HEK293 (cell line): ENCODE data around the gene MBD4.

ENCODE experiments used
- CTCF ChIA-PET: fragments of 350-600 bp; formaldehyde crosslinking; extraction: SDS; loops from one replicate; lab custom pipeline; 2021; ENCODE audit warnings: antibody characterized with exemption; lab: Yijun Ruan, JAX
- POLR2A ChIA-PET: fragments of 300-600 bp; formaldehyde crosslinking; extraction: SDS; loops from one replicate; lab custom pipeline; 2020; ENCODE audit warnings: antibody characterized with exemption, inconsistent platforms; lab: Yijun Ruan, JAX
- H3K27ac ChIP-seq: fragments of 200-500 bp; sonication (Bioruptor generic); 2 replicates; pipeline ENCODE4 v1.5.1; 2014; ENCODE audit warnings: low read depth, low read length, control low read depth, inconsistent platforms; ENCODE audit errors: extremely low read depth
- H3K36me3 ChIP-seq, 2 experiments: fragments of 200-500 bp in 1 of 2; sonication (Bioruptor generic) in 1 of 2; 1 replicate in 1 of 2; 2 replicates in 1 of 2; pipeline ENCODE4 v1.5.1; 2014 to 2017; ENCODE audit warnings: inconsistent platforms in 2 of 2, low read length in 2 of 2; ENCODE audit not compliant: control insufficient read depth in 2 of 2, insufficient read depth in 1 of 2
- H3K4me1 ChIP-seq: fragments of 200-500 bp; sonication (Bioruptor generic); 2 replicates; pipeline ENCODE4 v1.5.1; 2014; ENCODE audit warnings: mild to moderate bottlenecking, low read length, inconsistent platforms; ENCODE audit not compliant: control insufficient read depth, insufficient read depth
- H3K4me3 ChIP-seq: 2 replicates; pipeline ENCODE4 v1.5.1; 2011; ENCODE audit warnings: low read depth, mild to moderate bottlenecking, control low read depth, low read length, moderate library complexity
- H3K9me3 ChIP-seq: fragments of 200-500 bp; sonication (Bioruptor generic); 2 replicates; pipeline ENCODE4 v1.5.1; 2014; ENCODE audit warnings: low read depth, low read length, inconsistent platforms; ENCODE audit not compliant: control insufficient read depth, insufficient read depth
- GLI4 ChIP-seq: fragments of 450-650 bp; formaldehyde crosslinking; IDR thresholded peaks from 2 replicates; pipeline ENCODE4 v1.5.1; 2016; ENCODE audit warnings: missing biosample characterization, missing genetic modification characterization
- MEIS1 ChIP-seq: sonication (generic); formaldehyde crosslinking; IDR thresholded peaks from 2 replicates; pipeline ENCODE4 v1.8.1; 2022; ENCODE audit warnings: missing genetic modification reagents, mild to moderate bottlenecking, borderline replicate concordance
- MZF1 ChIP-seq: fragments of 450-650 bp; formaldehyde crosslinking; IDR thresholded peaks from 2 replicates; pipeline ENCODE4 v1.5.1; 2017; ENCODE audit warnings: missing biosample characterization, missing genetic modification characterization, borderline replicate concordance
- PATZ1 ChIP-seq: fragments of 450-650 bp; formaldehyde crosslinking; IDR thresholded peaks from 2 replicates; pipeline ENCODE4 v1.5.1; 2016; ENCODE audit warnings: missing biosample characterization, missing genetic modification characterization
- SP7 ChIP-seq: fragments of 450-650 bp; formaldehyde crosslinking; IDR thresholded peaks from 2 replicates; pipeline ENCODE4 v1.5.1; 2016; ENCODE audit warnings: missing biosample characterization, missing genetic modification characterization
- YY2 ChIP-seq: fragments of 450-650 bp; formaldehyde crosslinking; IDR thresholded peaks from 2 replicates; pipeline ENCODE4 v1.5.1; 2016; ENCODE audit warnings: missing biosample characterization, missing genetic modification characterization
- ZFP37 ChIP-seq: fragments of 450-650 bp; formaldehyde crosslinking; IDR thresholded peaks from 2 replicates; pipeline ENCODE4 v1.5.1; 2016; ENCODE audit warnings: missing biosample characterization, missing genetic modification characterization
- ZFP41 ChIP-seq: fragments of 450-650 bp; formaldehyde crosslinking; IDR thresholded peaks from 2 replicates; pipeline ENCODE4 v1.5.1; 2016; ENCODE audit warnings: missing biosample characterization, missing genetic modification characterization, borderline replicate concordance
- ZFP69B ChIP-seq: fragments of 450-650 bp; formaldehyde crosslinking; IDR thresholded peaks from 2 replicates; pipeline ENCODE4 v1.5.1; 2016; ENCODE audit warnings: missing biosample characterization, missing genetic modification characterization
- ZNF266 ChIP-seq: fragments of 450-650 bp; formaldehyde crosslinking; IDR thresholded peaks from 2 replicates; pipeline ENCODE4 v1.5.1; 2016; ENCODE audit warnings: missing biosample characterization, missing genetic modification characterization, low read depth
- ZNF341 ChIP-seq: fragments of 450-650 bp; formaldehyde crosslinking; IDR thresholded peaks from 2 replicates; pipeline ENCODE4; 2016; ENCODE audit warnings: low read depth, missing biosample characterization, missing genetic modification characterization
- ZNF488 ChIP-seq: fragments of 450-650 bp; formaldehyde crosslinking; IDR thresholded peaks from 2 replicates; pipeline ENCODE4 v1.5.1; 2016; ENCODE audit warnings: missing biosample characterization, missing genetic modification characterization
- ZNF514 ChIP-seq: fragments of 450-650 bp; formaldehyde crosslinking; IDR thresholded peaks from 2 replicates; pipeline ENCODE4 v1.5.1; 2016; ENCODE audit warnings: missing biosample characterization, missing genetic modification characterization
- ZNF518A ChIP-seq: fragments of 450-650 bp; formaldehyde crosslinking; conservative IDR thresholded peaks from 2 replicates; pipeline ENCODE4 v1.5.1; 2016; ENCODE audit warnings: low read depth, missing biosample characterization, missing genetic modification characterization
- ZNF529 ChIP-seq: fragments of 450-650 bp; formaldehyde crosslinking; IDR thresholded peaks from 2 replicates; pipeline ENCODE4 v1.5.1; 2017; ENCODE audit warnings: missing genetic modification characterization, missing biosample characterization; ENCODE audit not compliant: insufficient replicate concordance
- ZNF530 ChIP-seq: fragments of 450-650 bp; formaldehyde crosslinking; IDR thresholded peaks from 2 replicates; pipeline ENCODE4 v1.5.1; 2016; ENCODE audit warnings: low read depth, missing biosample characterization, missing genetic modification characterization
- ZNF544 ChIP-seq: fragments of 450-650 bp; formaldehyde crosslinking; IDR thresholded peaks from 2 replicates; pipeline ENCODE4 v1.5.0; 2017; ENCODE audit warnings: missing biosample characterization, missing genetic modification characterization
- ZNF623 ChIP-seq: fragments of 450-650 bp; formaldehyde crosslinking; IDR thresholded peaks from 2 replicates; pipeline ENCODE4 v1.5.1; 2016; ENCODE audit warnings: missing biosample characterization, missing genetic modification characterization
- ZNF660 ChIP-seq: fragments of 450-650 bp; IDR thresholded peaks from 2 replicates; pipeline ENCODE4 v1.5.1; 2018; ENCODE audit warnings: missing biosample characterization, mild to moderate bottlenecking, missing genetic modification characterization
- ZNF76 ChIP-seq: fragments of 450-650 bp; formaldehyde crosslinking; IDR thresholded peaks from 2 replicates; pipeline ENCODE4; 2016; ENCODE audit warnings: low read depth, missing biosample characterization, missing genetic modification characterization, borderline replicate concordance
- ZNF777 ChIP-seq: fragments of 450-650 bp; formaldehyde crosslinking; IDR thresholded peaks from 2 replicates; pipeline ENCODE4 v1.5.1; 2017; ENCODE audit warnings: missing biosample characterization, missing genetic modification characterization, borderline replicate concordance
- ZSCAN5A ChIP-seq: fragments of 450-650 bp; formaldehyde crosslinking; IDR thresholded peaks from 2 replicates; pipeline ENCODE4 v1.5.1; 2016; ENCODE audit warnings: missing biosample characterization, missing genetic modification characterization
- TF ChIP-seq, protein P1 (sequence below): fragments of 450-650 bp; formaldehyde crosslinking; IDR thresholded peaks from 2 replicates; pipeline ENCODE4; 2016; ENCODE audit warnings: missing biosample characterization, missing genetic modification characterization

The MBD4 gene

GRCh38 chr3:129463094-129463493 is 23.3 kb upstream of the MBD4 start:
- Histone ChIP-seq H3K27ac (no peak overlapping the region), H3K4me1 (no peaks in the 10 kb centered on the region), H3K9me3 (no peaks in the 10 kb centered on the region), H3K4me3 (no peak overlapping the region), H3K36me3 (peaks cover 0 to 25% of the 10 kb centered on the region in 2 experiments; a peak in 2 of 3 replicates)
- ChIA-PET POLR2A (no interaction called here), CTCF (interaction anchor here (0.9 kb wide), 1 partner anchor 23 kb away, joined by 3 read pairs; no protein-coding TSS in a partner anchor)
- TF ChIP-seq ZSCAN5A (tag by site-specific recombination) (no peak), ZFP69B (tag by site-specific recombination) (no peak), ZNF76 (no peak), ZNF518A (tag by site-specific recombination) (no peak), ZNF660 (tag by site-specific recombination) (no peak), ZNF777 (tag by site-specific recombination) (no peak), ZNF514 (tag by site-specific recombination) (no peak), SP7 (tag by site-specific recombination) (no peak), ZFP37 (tag by site-specific recombination) (no peak), ZFP41 (no peak)
- TF ChIP-seq, protein P1, sequence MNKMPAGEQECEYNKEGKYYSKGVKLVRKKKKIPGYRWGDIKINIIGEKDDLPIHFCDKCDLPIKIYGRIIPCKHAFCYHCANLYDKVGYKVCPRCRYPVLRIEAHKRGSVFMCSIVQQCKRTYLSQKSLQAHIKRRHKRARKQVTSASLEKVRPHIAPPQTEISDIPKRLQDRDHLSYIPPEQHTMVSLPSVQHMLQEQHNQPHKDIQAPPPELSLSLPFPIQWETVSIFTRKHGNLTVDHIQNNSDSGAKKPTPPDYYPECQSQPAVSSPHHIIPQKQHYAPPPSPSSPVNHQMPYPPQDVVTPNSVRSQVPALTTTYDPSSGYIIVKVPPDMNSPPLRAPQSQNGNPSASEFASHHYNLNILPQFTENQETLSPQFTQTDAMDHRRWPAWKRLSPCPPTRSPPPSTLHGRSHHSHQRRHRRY: no peak

GRCh38 chr3:129462361-129462968 is 22.7 kb upstream of the MBD4 start:
- Histone ChIP-seq H3K9me3 (no peaks in the 10 kb centered on the region), H3K36me3 (peaks cover 0 to 25% of the 10 kb centered on the region in 2 experiments; a peak in 2 of 3 replicates), H3K4me3 (no peak overlapping the region), H3K27ac (no peak overlapping the region), H3K4me1 (no peaks in the 10 kb centered on the region)
- CTCF ChIA-PET: interaction anchor here (0.9 kb wide), 1 partner anchor 24 kb away, joined by 3 read pairs; no protein-coding TSS in a partner anchor
- POLR2A ChIA-PET: interaction anchor here (0.9 kb wide), 1 partner anchor 23 kb away, joined by 4 read pairs; the partner anchor contains the start of genes IFT122 and MBD4
- TF ChIP-seq ZNF544: no peak
- no peak for TF ChIP-seq PATZ1 (tag by site-specific recombination)
- TF ChIP-seq YY2 (tag by site-specific recombination): no peak
- no peak for TF ChIP-seq ZNF266 (tag by site-specific recombination)
- no peak for TF ChIP-seq ZNF341
- TF ChIP-seq MZF1 (tag by site-specific recombination): no peak
- no peak for TF ChIP-seq MEIS1
- no peak for TF ChIP-seq ZNF488
- TF ChIP-seq ZNF529: no peak
- no peak for TF ChIP-seq ZNF530
- TF ChIP-seq GLI4 (tag by site-specific recombination): no peak
- no peak for TF ChIP-seq ZNF623
